ENCODE data around the gene GADD45A.

- TF ChIP-seq CTCF (optimal IDR thresholded peaks at IDR 0.05 in 1 of 3, IDR thresholded peaks at IDR 0.05 in 1 of 3, conservative IDR thresholded peaks at IDR 0.05 in 1 of 3; ENCODE audit: extremely low read depth in 1 of 3, insufficient read depth in 2 of 3, low read length in 3 of 3), result no peak
- no peak for TF ChIP-seq EZH2 (IDR thresholded peaks at IDR 0.05; ENCODE audit: low read length)
Measured at GRCh38 chr1:67653304-67653703, 31.7 kb upstream of the GADD45A start.

All from keratinocyte (primary cell).